ENCODE measurements around the gene PLEKHG3.

Gene PLEKHG3

DNA sequence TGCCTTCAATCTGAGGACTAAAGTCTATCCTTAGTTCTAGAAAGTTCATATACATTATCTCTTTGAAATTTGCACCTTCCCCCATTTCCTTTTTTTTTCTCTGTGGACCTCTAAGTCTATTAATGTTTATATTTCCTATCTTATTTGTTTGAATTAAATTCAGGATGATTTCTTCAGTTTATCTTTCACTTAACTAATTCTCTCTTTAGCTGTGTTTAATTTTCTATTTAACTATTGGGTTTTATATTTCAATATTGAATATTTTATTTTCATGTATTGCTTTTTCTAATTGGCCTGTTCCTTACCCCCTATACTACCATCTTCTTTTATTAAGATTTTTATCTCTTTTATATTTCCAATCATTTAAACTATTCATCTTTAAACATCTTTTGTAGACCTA, 9.5 kb downstream of the PLEKHG3 start:
- TF ChIP-seq RAD21 (IDR thresholded peaks at IDR 0.05; ENCODE audit: low read depth) (no peak), TAF1 (IDR thresholded peaks at IDR 0.05; ENCODE audit: low read depth) (no peak)

DNA sequence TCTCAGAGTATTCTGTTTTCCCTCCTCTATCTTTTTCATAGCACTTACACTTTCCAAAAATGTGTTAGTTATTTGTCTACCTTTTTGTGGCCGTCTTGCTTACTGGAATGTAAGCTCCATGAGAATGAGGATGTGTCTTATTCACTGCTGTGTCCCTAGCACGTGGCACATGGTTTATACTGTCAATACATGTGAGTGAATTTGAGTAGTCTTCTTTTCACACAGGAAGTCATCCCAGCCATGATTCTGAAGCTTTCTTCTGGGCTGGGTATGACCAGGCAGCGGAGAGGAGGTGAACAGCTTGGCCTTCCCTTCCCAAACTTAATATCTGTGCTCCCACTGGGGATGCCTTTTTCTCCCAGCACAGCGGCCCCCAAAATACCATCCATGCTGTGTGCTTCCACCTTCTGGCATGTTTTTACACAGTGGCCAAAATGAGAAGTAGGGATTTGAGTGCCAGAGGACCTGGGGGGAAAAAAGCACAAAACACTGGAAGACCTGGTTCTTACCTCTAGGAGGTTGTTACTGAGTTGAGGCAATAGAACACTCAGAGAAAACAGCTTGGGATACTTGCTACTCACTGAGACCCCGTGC, 10.3 kb downstream of the PLEKHG3 start:
- TF ChIP-seq TCF12 (IDR thresholded peaks at IDR 0.05; ENCODE audit: low read depth): no peak
- TF ChIP-seq EGR1 (IDR thresholded peaks at IDR 0.05): no peak
- no peak for TF ChIP-seq CEBPB (IDR thresholded peaks at IDR 0.05)
- TF ChIP-seq USF1 (IDR thresholded peaks at IDR 0.05): no peak
- no peak for TF ChIP-seq TEAD4 (IDR thresholded peaks at IDR 0.05)
- no peak for TF ChIP-seq CREB1 (IDR thresholded peaks at IDR 0.05; ENCODE audit: low read depth)
- no peak for TF ChIP-seq RAD21 (IDR thresholded peaks at IDR 0.05; ENCODE audit: low read depth)
- no peak for TF ChIP-seq REST (IDR thresholded peaks at IDR 0.05; ENCODE audit: low read depth)
- TF ChIP-seq FOXM1 (IDR thresholded peaks at IDR 0.05; ENCODE audit: borderline replicate concordance, low read depth): no peak
- no peak for TF ChIP-seq MAX (IDR thresholded peaks at IDR 0.05)

DNA sequence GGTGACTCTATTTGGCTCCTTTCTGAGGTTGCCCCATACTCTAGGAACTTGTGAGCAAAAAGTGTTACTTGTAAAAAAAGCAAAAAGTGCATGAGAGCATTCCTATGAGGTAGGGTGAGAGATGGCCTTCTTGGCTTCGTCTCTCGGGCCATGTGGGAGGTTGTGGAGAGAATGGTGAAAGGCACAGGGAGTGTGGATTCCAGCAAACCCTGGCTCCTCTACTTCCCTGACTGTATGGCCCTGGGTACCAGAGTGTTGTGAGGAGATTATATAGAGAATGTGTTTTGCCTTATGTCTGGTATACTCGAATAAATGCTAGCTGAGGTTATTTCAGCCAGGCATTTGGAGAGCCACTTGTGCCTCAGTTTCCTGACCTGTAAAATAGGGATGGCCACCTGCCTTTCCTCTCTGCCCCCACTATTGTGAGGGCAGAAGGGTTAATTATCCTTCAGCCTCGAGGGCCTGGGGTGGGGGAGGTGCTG, 11.0 kb downstream of the PLEKHG3 start:
- peak; percentile 30; the same call in 1 of the 2 replicates for TF ChIP-seq MAX (IDR thresholded peaks at IDR 0.05)
- TF ChIP-seq EP300 (IDR thresholded peaks at IDR 0.05; ENCODE audit: borderline replicate concordance): no peak
- TF ChIP-seq ZBTB7A (IDR thresholded peaks at IDR 0.05; ENCODE audit: low read depth): no peak

GRCh38 chr14:64715628-64716412, 11.6 kb downstream of the PLEKHG3 start:
- TF ChIP-seq TEAD4 (IDR thresholded peaks at IDR 0.05) (peak; percentile 52; the same call in 1 of the 2 replicates), YY1 (IDR thresholded peaks at IDR 0.05; ENCODE audit: low read depth) (no peak), EP300 (IDR thresholded peaks at IDR 0.05; ENCODE audit: borderline replicate concordance) (peak; percentile 30; the same call in 1 of the 2 replicates), NFIC (IDR thresholded peaks at IDR 0.05) (no peak), FOXM1 (IDR thresholded peaks at IDR 0.05; ENCODE audit: borderline replicate concordance, low read depth) (0 out of 2 replicates have a peak, but pooled peaks have one; percentile 15), MAX (IDR thresholded peaks at IDR 0.05) (no peak)

- TF ChIP-seq YY1 (IDR thresholded peaks at IDR 0.05; ENCODE audit: low read depth) (no peak), REST (IDR thresholded peaks at IDR 0.05; ENCODE audit: low read depth) (no peak), NFIC (IDR thresholded peaks at IDR 0.05) (no peak), CREB1 (IDR thresholded peaks at IDR 0.05; ENCODE audit: low read depth) (no peak), USF1 (IDR thresholded peaks at IDR 0.05) (no peak), MAX (IDR thresholded peaks at IDR 0.05) (no peak), RAD21 (IDR thresholded peaks at IDR 0.05; ENCODE audit: low read depth) (no peak), TCF12 (IDR thresholded peaks at IDR 0.05; ENCODE audit: low read depth) (no peak), EGR1 (IDR thresholded peaks at IDR 0.05) (no peak), ZBTB7A (IDR thresholded peaks at IDR 0.05; ENCODE audit: low read depth) (no peak), EP300 (IDR thresholded peaks at IDR 0.05; ENCODE audit: borderline replicate concordance) (no peak), TEAD4 (IDR thresholded peaks at IDR 0.05) (no peak)
Measured at GRCh38 chr14:64717870-64718269, 13.6 kb downstream of the PLEKHG3 start.

DNA sequence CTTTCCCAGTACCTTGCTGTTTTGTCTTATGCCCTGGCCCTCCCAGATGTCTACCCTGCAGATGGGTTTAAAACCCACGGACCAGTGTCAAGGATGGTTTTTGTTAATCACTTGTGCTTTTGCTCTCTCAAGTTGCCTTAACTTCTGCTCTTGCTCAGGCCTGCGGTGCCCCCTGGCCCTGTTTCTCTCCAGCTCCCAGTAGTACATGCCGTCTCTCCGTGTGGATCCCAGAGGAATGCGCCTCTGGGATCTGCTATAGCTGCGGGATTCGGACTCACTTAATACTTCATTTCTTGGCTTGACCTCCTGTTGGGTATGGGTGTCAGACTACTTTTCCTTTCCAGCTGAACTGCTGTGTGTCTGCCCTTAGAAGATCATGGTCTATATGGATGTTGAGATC, 14.5 kb downstream of the PLEKHG3 start:
- TF ChIP-seq FOXM1 (IDR thresholded peaks at IDR 0.05; ENCODE audit: borderline replicate concordance, low read depth): no peak
